ENCODE data around the gene PDE4C. TPM values are rescaled to one million over a fixed set of nuclear protein-coding genes. Genes with fewer than 3 reads are reported as not detected.
A peak's percentile ranks its signal among the peaks of the same experiment; 100 is the strongest.

Gene PDE4C
- total and polyA plus RNA-seq, 9 of the 15 experiments (the other 6 are each of a cell fraction or from before 2014, with no cell fraction given), result 0.04 to 0.91 (median 0.20) TPM; not detected in 1

DNA sequence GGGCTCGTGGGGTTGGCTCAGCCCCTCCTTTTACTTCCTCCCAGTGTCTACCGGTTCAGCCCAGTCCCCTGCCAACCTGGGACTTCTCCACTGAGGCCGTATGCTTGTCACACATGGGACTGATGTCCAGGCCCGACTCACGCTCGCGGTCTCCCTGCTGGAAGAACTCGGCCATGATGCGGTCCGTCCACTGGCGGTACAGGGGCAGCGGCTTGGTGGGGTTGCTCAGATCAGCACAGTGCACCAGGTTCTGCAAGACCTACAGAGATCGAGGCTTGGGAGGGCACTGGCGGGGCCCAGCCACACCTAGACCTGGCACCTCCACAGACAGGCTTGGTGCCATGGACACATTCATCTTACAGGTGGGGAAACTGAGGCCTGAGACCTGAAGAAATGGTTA, 14.6 kb downstream of the PDE4C start:
- CTCF ChIA-PET (ENCODE audit: low intra/inter-chr PET ratio), result no interaction called here
- BruUV-seq (replicated peaks), result no TSS peak

More for the DNA sequence above, 14.6 kb downstream of the PDE4C start:
- Histone ChIP-seq H4K20me1 (replicated peaks; ENCODE audit: control insufficient read depth, insufficient read depth, low read length) (no peaks in the 10 kb centered on the region), H3K9me1 (ENCODE audit: control insufficient read depth, insufficient read depth, low read length) (no peaks in the 10 kb centered on the region), H3K27me3 (ENCODE audit: control insufficient read depth in 2 of 2, insufficient read depth in 2 of 2, low read length in 2 of 2) (no peaks in the 10 kb centered on the region; a peak in 1 of 5 replicates), H3K4me3 (no peak overlapping the region), H3K79me2 (ENCODE audit: control insufficient read depth, insufficient read depth, low read length) (no peaks in the 10 kb centered on the region), H3K27ac (ENCODE audit: extremely low read depth, low read depth, low read length) (no peak overlapping the region), H3K4me2 (ENCODE audit: insufficient read depth, low read length) (no peak overlapping the region), H3K9ac (ENCODE audit: insufficient read depth in 1 of 2, low read depth in 2 of 2, low read length in 2 of 2) (peak overlapping the region in 1 of 2 experiments; percentile 55; a peak in 1 of 4 replicates), H2AFZ (ENCODE audit: low read depth, low read length) (no peak overlapping the region), H3K4me1 (replicated peaks in 1 of 2; ENCODE audit: control insufficient read depth in 2 of 2, insufficient read depth in 2 of 2, low read length in 2 of 2) (peaks cover 4 to 16% of the 10 kb centered on the region in 2 experiments; a peak in 4 of 5 replicates), H3K9me3 (replicated peaks; ENCODE audit: control insufficient read depth, insufficient read depth, low read depth, low read length) (no peaks in the 10 kb centered on the region), H3K36me3 (ENCODE audit: control insufficient read depth, insufficient read depth, low read length) (no peaks in the 10 kb centered on the region)
- intact Hi-C loops (cut with micrococcal nuclease), result no loop called here
- POLR2A ChIA-PET, result no interaction called here
- FAIRE-seq (no peak), ATAC-seq (no peak), DNase-seq (ENCODE audit: extremely low read depth in 1 of 4, low spot score in 3 of 4) (peak in 1 of 4 experiments; percentile 4)
- no peak for TF ChIP-seq IRF1 (CRISPR knock-in tag; IDR thresholded peaks at IDR 0.05; ENCODE audit: borderline replicate concordance)
- TF ChIP-seq, protein P1, sequence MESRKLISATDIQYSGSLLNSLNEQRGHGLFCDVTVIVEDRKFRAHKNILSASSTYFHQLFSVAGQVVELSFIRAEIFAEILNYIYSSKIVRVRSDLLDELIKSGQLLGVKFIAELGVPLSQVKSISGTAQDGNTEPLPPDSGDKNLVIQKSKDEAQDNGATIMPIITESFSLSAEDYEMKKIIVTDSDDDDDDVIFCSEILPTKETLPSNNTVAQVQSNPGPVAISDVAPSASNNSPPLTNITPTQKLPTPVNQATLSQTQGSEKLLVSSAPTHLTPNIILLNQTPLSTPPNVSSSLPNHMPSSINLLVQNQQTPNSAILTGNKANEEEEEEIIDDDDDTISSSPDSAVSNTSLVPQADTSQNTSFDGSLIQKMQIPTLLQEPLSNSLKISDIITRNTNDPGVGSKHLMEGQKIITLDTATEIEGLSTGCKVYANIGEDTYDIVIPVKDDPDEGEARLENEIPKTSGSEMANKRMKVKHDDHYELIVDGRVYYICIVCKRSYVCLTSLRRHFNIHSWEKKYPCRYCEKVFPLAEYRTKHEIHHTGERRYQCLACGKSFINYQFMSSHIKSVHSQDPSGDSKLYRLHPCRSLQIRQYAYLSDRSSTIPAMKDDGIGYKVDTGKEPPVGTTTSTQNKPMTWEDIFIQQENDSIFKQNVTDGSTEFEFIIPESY (CRISPR knock-in tag; IDR thresholded peaks at IDR 0.05), result peak; percentile 98
- 55% methylated on average over 14 of the region's 14 CpGs for WGBS (ENCODE audit: insufficient coverage, low coverage, missing lambda C conversion rate)
- in situ Hi-C loops (cut with MboI), result loop anchor here (5.0 kb wide), 1 partner anchor 191 kb away; no protein-coding TSS in a partner anchor
